OCI-LY7 (cell line): Measurements from ENCODE around the gene LPP. TPM values are rescaled to one million over a fixed set of nuclear protein-coding genes. Genes with fewer than 3 reads are reported as not detected.

ENCODE experiments used
- BruUV-seq: library from RNA; stranded (reverse); fragments of 400-500 nt; replicated peaks from 2 replicates; lab custom pipeline; 2021; lab: Mats Ljungman, UMichigan
- CTCF ChIA-PET: fragments of 300-600 bp; sonication (Branson Sonifier 250); formaldehyde crosslinking; loops from one replicate; lab custom pipeline; 2022; ENCODE audit warnings: antibody characterized with exemption; ENCODE audit not compliant: unreplicated experiment; lab: Charles Lee
- POLR2A ChIA-PET: fragments of 300-600 bp; sonication (Branson Sonifier 250); formaldehyde crosslinking; loops from one replicate; lab custom pipeline; 2022; ENCODE audit warnings: antibody characterized with exemption; lab: Charles Lee
- DNase-seq: peaks from one replicate; pipeline ENCODE4 v3.0.0-alpha.2; 2015; ENCODE audit warnings: low spot score
- H2AFZ ChIP-seq: fragments of 200-600 bp; sonication (generic), shearing (Covaris generic); 2 replicates; pipeline ENCODE4 v1.6.1; 2014; ENCODE audit warnings: mild to moderate bottlenecking, antibody characterized with exemption, low read length, moderate library complexity
- H3K27ac ChIP-seq: fragments of 200-600 bp; sonication (generic); 2 replicates; pipeline ENCODE4 v1.5.1; 2014; ENCODE audit warnings: mixed run types, low read depth, mild to moderate bottlenecking, moderate library complexity, low read length, inconsistent platforms; ENCODE audit not compliant: poor library complexity, severe bottlenecking
- H3K36me3 ChIP-seq: fragments of 200-600 bp; sonication (generic); 2 replicates; pipeline ENCODE4 v1.6.1; 2014; ENCODE audit warnings: mild to moderate bottlenecking, antibody characterized with exemption, low read length, moderate library complexity, mixed read lengths; ENCODE audit not compliant: insufficient read depth
- H3K4me1 ChIP-seq: fragments of 200-600 bp; sonication (generic); 2 replicates; pipeline ENCODE4 v1.5.1; 2014; ENCODE audit warnings: mild to moderate bottlenecking, low read length; ENCODE audit not compliant: insufficient read depth, poor library complexity, severe bottlenecking
- H3K4me2 ChIP-seq: fragments of 200-600 bp; sonication (generic); 2 replicates; pipeline ENCODE4 v1.6.1; 2014; ENCODE audit warnings: mild to moderate bottlenecking, low read length
- H3K4me3 ChIP-seq: fragments of 200-600 bp; sonication (generic); 2 replicates; pipeline ENCODE4 v1.5.1; 2014; ENCODE audit warnings: mild to moderate bottlenecking, low read depth, low read length; ENCODE audit not compliant: poor library complexity, severe bottlenecking
- H3K79me2 ChIP-seq: fragments of 200-600 bp; sonication (generic); 2 replicates; pipeline ENCODE4 v1.6.1; 2016; ENCODE audit warnings: low read depth, mild to moderate bottlenecking, low read length, moderate library complexity, mixed read lengths; ENCODE audit not compliant: insufficient read depth
- H3K9me2 ChIP-seq: fragments of 200-600 bp; sonication (generic); 2 replicates; pipeline ENCODE4 v1.6.1; 2016; ENCODE audit warnings: mild to moderate bottlenecking, low read length, mixed read lengths; ENCODE audit not compliant: insufficient read depth
- H3K9me3 ChIP-seq: fragments of 200-600 bp; sonication (generic); 2 replicates; pipeline ENCODE4 v1.6.1; 2014; ENCODE audit warnings: mild to moderate bottlenecking, mixed run types, low read length, mixed read lengths
- H4K20me1 ChIP-seq: fragments of 200-600 bp; sonication (generic); 2 replicates; pipeline ENCODE4 v1.6.1; 2014; ENCODE audit warnings: mild to moderate bottlenecking, antibody characterized with exemption, low read length, moderate library complexity, mixed read lengths; ENCODE audit not compliant: insufficient read depth
- CTCF ChIP-seq: fragments of 200-600 bp; sonication (generic); conservative IDR thresholded peaks from 2 replicates; pipeline ENCODE4 v1.5.1; 2014; ENCODE audit warnings: mild to moderate bottlenecking, antibody characterized with exemption, low read length, moderate library complexity, mixed read lengths
- EZH2phosphoT487 ChIP-seq: fragments of 200-600 bp; sonication (generic); IDR thresholded peaks from 2 replicates; pipeline ENCODE4 v1.6.1; 2018; ENCODE audit warnings: low read depth, borderline replicate concordance, mild to moderate bottlenecking, mixed run types, antibody characterized with exemption, low read length, moderate library complexity, mixed read lengths
- intact Hi-C: fragments of 100-400 bp; cut with micrococcal nuclease; formaldehyde crosslinking; loops from one replicate; pipeline ENCODE4 v1.10.0; 2022; ENCODE audit not compliant: unreplicated experiment
- total RNA-seq, 2 experiments: library from RNA; depleted of rRNA in 1 of 2; stranded (reverse); fragments of >200 nt in 1 of 2; shearing (Covaris generic) in 1 of 2; gene quantifications; 2 replicates each; pipeline ENCODE4 v1.2.3, GENCODE V29; 2014 to 2022

Gene LPP
- total RNA-seq, 2 experiments from 2014 or later = 10.9 to 119 TPM

- DNase-seq = no peak
- CTCF ChIA-PET = interaction anchor here (0.6 kb wide), 1 partner anchor 239 kb away, joined by 3 read pairs; no protein-coding TSS in a partner anchor
- Histone ChIP-seq H3K4me2 (no peak overlapping the region), H3K4me3 (no peak overlapping the region), H4K20me1 (no peaks in the 10 kb centered on the region), H3K27ac (no peak overlapping the region), H3K79me2 (no peaks in the 10 kb centered on the region), H3K4me1 (peaks cover 5% of the 10 kb centered on the region), H2AFZ (no peak overlapping the region), H3K36me3 (no peaks in the 10 kb centered on the region), H3K9me3 (no peaks in the 10 kb centered on the region), H3K9me2 (no peaks in the 10 kb centered on the region)
- POLR2A ChIA-PET = interaction anchor here (0.5 to 1.9 kb wide), 4 partner anchors 11 to 1670 kb away, joined by 3 to 6 read pairs (median 3); no protein-coding TSS in a partner anchor
- no TSS peak for BruUV-seq
- intact Hi-C loops = no loop called here
- TF ChIP-seq CTCF = no peak
- no peak for TF ChIP-seq EZH2phosphoT487
Observed at GRCh38 chr3:188336178-188336577, 182.2 kb downstream of the LPP start.

GRCh38 chr3:188337232-188337631 lies 183.3 kb downstream of the LPP start:
- Histone ChIP-seq H3K4me2 (no peak overlapping the region), H3K36me3 (no peaks in the 10 kb centered on the region), H3K4me3 (no peak overlapping the region), H3K9me2 (no peaks in the 10 kb centered on the region), H3K79me2 (no peaks in the 10 kb centered on the region), H4K20me1 (no peaks in the 10 kb centered on the region), H3K9me3 (no peaks in the 10 kb centered on the region), H3K4me1 (peaks cover 5% of the 10 kb centered on the region), H2AFZ (no peak overlapping the region), H3K27ac (no peak overlapping the region)
- DNase-seq = no peak
- no TSS peak for BruUV-seq
- intact Hi-C loops = no loop called here
- CTCF ChIA-PET = no interaction called here
- TF ChIP-seq CTCF = no peak
- no peak for TF ChIP-seq EZH2phosphoT487
- POLR2A ChIA-PET = interaction anchor here (0.5 to 2.3 kb wide), 7 partner anchors 10 to 431 kb away, joined by 3 to 7 read pairs (median 3); no protein-coding TSS in a partner anchor

- no peak for DNase-seq
- no peak overlapping the region for H3K4me2 ChIP-seq
- no peaks in the 10 kb centered on the region for H3K36me3 ChIP-seq
- peaks cover 5% of the 10 kb centered on the region for H3K4me1 ChIP-seq
- no peak overlapping the region for H3K27ac ChIP-seq
- TF ChIP-seq EZH2phosphoT487 = no peak
- TF ChIP-seq CTCF = no peak
- BruUV-seq = no TSS peak
- no peaks in the 10 kb centered on the region for H4K20me1 ChIP-seq
- ChIA-PET POLR2A (interaction anchor here (0.7 to 2.3 kb wide), 4 partner anchors 11 to 41 kb away, joined by 4 to 7 read pairs (median 4); no protein-coding TSS in a partner anchor), CTCF (interaction anchor here (0.8 kb wide), 1 partner anchor 25 kb away, joined by 3 read pairs; no protein-coding TSS in a partner anchor)
- no peaks in the 10 kb centered on the region for H3K9me3 ChIP-seq
- H2AFZ ChIP-seq = no peak overlapping the region
- intact Hi-C loops = no loop called here
- no peak overlapping the region for H3K4me3 ChIP-seq
- H3K9me2 ChIP-seq = no peaks in the 10 kb centered on the region
- no peaks in the 10 kb centered on the region for H3K79me2 ChIP-seq
Observed at GRCh38 chr3:188338086-188338485, 184.1 kb downstream of the LPP start.
